GOT3 (cell line): ENCODE data around the gene TBC1D28.
"Not testable (repeated sequence)": the region's sequence is repeated elsewhere in the genome, so short reads cannot be mapped to it uniquely, and the experiment has no call there.

Experiments
- DNase-seq: peaks from one replicate; lab custom pipeline; 2025; ENCODE audit warnings: mixed read lengths; lab: John Stamatoyannopoulos, UW

The TBC1D28 gene

GRCh38 chr17:18644291-18644690 is at the start of gene TBC1D28:
TSS of gene TBC1D28 (minus strand) at chr17:18644391. CDS start at chr17:18641352, 3,039 bp downstream.
- DNase-seq, result not testable (repeated sequence)

- DNase-seq, result not testable (repeated sequence)
Observed at GRCh38 chr17:18682668-18683067, 38.5 kb upstream of the TBC1D28 start.

GRCh38 chr17:18681767-18682571 is 37.8 kb upstream of the TBC1D28 start, which contains the start of gene FOXO3B:
TSS of gene FOXO3B (minus strand) at chr17:18682314. CDS start at chr17:18681651, 663 bp downstream.
- DNase-seq, result peak; percentile 8

DNA sequence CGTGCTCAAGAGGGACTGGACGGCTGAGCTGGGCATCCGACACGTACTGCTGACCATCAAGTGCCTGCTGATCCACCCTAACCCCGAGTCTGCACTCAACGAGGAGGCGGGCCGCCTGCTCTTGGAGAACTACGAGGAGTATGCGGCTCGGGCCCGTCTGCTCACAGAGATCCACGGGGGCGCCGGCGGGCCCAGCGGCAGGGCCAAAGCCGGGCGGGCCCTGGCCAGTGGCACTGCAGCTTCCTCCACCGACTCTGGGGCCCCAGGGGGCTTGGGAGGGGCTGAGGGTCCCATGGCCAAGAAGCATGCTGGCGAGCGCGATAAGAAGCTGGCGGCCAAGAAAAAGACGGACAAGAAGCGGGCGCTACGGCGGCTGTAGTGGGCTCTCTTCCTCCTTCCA is 33.2 kb upstream of the TBC1D28 start:
- DNase-seq, result not testable (repeated sequence)

- not testable (repeated sequence) for DNase-seq
Observed at GRCh38 chr17:18676928-18677327, 32.7 kb upstream of the TBC1D28 start.

- DNase-seq, result not testable (repeated sequence)
Observed at GRCh38 chr17:18672395-18673227, 28.4 kb upstream of the TBC1D28 start.

- DNase-seq, result not testable (repeated sequence)
Observed at GRCh38 chr17:18668625-18669024, 24.4 kb upstream of the TBC1D28 start.

DNA sequence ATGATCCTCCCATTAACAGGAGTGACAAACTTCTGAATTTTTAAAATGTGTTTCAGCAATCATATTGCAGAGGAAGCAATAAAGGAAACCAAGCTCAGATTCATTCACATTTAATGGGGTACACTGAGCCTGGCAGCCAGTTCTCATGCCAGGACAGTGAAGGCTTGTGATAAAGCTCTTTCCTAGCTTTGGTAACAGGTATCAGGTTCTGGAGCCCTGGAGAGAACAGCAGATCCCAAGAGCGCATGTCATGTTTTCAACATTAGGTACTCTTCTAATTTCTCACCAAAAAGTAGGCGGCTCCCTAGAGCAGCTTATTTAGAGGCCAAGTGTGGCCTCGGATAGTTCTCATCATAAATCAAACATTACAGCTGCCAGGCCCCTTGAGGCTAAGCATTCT is 23.3 kb upstream of the TBC1D28 start:
- DNase-seq, result not testable (repeated sequence)

DNA sequence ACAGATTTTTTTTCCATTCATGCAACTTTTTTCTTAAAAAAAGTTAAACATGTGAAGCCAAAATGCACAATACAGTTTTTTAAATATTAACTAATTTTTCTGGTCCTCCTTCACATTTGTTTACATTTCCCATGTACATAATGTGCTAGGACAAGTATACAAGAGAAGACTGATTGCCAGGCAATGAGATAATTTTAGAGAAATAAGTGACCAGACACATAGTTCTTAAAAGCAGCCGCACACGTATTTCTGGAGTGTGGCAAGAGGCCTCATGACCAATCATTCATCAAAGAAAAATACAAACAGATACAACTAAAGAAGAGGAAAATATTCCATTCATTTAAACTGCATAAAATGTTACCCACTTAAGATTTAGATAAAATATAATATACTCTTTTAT is 22.1 kb upstream of the TBC1D28 start:
- not testable (repeated sequence) for DNase-seq

GRCh38 chr17:18661924-18662624 is 17.9 kb upstream of the TBC1D28 start:
- DNase-seq, result not testable (repeated sequence)

GRCh38 chr17:18650094-18650493 is 5.9 kb upstream of the TBC1D28 start:
- DNase-seq, result not testable (repeated sequence)

DNA sequence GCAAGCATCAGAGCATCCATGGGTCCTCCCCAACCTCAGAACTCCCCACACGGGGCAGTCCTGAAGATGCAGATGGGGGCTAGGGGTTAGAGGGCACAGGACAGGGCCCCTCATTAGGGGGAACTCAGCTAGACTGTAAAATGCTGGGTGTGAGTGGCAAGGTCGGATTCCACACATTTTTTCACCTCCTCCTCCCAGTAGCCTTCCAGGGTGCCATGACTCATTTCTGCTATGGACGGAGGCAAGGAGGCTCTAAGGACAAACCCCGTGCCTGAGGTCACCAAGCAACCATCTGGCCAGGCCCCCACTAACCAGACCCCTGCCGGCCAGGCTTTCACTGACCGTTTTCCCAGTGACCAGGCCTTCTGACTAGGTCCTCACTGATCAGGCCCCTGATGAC is 1.1 kb downstream of the TBC1D28 start:
- DNase-seq, result not testable (repeated sequence)

DNA sequence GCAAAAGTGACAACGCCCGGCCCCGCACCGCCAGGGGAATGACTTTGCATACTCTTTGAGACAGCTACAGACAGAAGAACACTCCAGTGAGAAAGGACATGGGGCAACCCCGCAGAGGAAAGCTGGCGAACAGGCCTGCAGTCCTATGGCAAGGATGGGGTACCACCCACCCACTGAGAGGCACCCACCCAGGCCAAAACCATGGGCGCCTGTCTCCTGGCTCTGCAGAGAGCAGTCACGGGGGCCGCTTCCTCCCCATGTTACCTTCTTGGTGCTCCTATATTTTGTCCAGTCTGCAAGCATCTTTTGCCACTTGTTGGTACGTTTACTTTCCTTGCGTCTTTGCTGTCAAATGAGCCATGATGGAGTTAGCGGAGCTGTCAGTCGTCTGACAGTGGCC is 5.8 kb downstream of the TBC1D28 start:
- not testable (repeated sequence) for DNase-seq

DNA sequence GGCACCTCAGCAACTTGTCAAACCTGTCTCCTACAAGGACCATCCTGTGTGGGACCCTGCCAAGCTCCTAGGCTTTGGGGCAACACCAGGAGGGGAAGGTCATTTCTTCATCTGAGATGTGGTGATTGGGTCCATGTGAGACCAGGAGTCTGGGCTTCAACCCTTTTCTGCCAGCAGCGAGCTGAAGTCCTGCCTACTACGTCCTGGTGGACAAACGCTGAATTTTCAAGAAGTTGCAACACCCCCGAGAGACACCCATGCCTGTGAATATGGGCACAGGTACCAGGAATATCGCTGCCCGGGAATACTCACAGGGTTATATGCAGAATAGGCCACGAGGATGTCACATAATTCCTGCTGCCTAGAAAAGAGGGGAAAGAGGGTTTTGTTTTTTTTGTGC is 8.0 kb downstream of the TBC1D28 start:
- not testable (repeated sequence) for DNase-seq

GRCh38 chr17:18635773-18636172 is 8.4 kb downstream of the TBC1D28 start:
- not testable (repeated sequence) for DNase-seq

- DNase-seq, result not testable (repeated sequence)
Observed at GRCh38 chr17:18634550-18635263, 9.5 kb downstream of the TBC1D28 start.

- no peak for DNase-seq
Observed at GRCh38 chr17:18626152-18626870, 17.9 kb downstream of the TBC1D28 start.

GRCh38 chr17:18625509-18626104 is 18.6 kb downstream of the TBC1D28 start:
- peak; percentile 90 for DNase-seq

- not testable (repeated sequence) for DNase-seq
Observed at GRCh38 chr17:18624862-18625501, 19.2 kb downstream of the TBC1D28 start.

DNA sequence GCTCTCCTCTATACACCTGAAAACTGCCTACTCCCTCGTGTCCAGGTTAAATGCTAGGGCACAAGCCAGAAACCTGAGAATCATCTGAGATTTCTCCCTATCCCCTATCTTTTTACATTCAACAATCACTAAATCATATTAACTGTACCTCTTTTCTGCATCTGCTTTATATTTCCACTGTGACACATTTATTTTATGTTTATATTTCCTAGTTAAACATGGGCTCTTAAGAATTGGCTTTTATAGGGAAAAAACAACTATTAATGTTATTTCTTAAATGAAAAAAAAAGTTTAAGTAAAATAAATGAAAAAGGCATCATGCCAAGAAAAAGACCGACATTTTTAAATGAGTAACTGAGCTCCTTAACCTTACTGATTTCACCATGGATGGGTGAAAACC is 26.6 kb downstream of the TBC1D28 start:
- not testable (repeated sequence) for DNase-seq
